ENCODE measurements around the gene DTYMK.
A peak's percentile ranks its signal among the peaks of the same experiment; 100 is the strongest.

Gene DTYMK

GRCh38 chr2:241701399-241702154 is 15.0 kb upstream of the DTYMK start, which contains the start of gene ING5:
TSS of gene ING5 (plus strand) at chr2:241702039. CDS start at chr2:241702066, 27 bp downstream.
- TF ChIP-seq TCF4 (CRISPR knock-in tag; IDR thresholded peaks at IDR 0.05; ENCODE audit: borderline replicate concordance) = no peak
- TF ChIP-seq CSDC2 (CRISPR knock-in tag; IDR thresholded peaks at IDR 0.05) = peak; percentile 34; the same call in 1 of the 2 replicates
- no peak for TF ChIP-seq ZNF565 (CRISPR knock-in tag; conservative IDR thresholded peaks at IDR 0.05; ENCODE audit: low read depth)
- 0 out of 2 replicates have a peak, but pooled peaks have one; percentile 18 for TF ChIP-seq ESRRG (CRISPR knock-in tag; IDR thresholded peaks at IDR 0.05)
- TF ChIP-seq RARB (CRISPR knock-in tag; IDR thresholded peaks at IDR 0.05) = no peak
- TF ChIP-seq TSHZ2 (CRISPR knock-in tag; IDR thresholded peaks at IDR 0.05) = 0 out of 2 replicates have a peak, but pooled peaks have one; percentile 17
- no peak for TF ChIP-seq PATZ1 (CRISPR knock-in tag; IDR thresholded peaks at IDR 0.05; ENCODE audit: borderline replicate concordance)
- no peak for TF ChIP-seq ZNF70 (CRISPR knock-in tag; IDR thresholded peaks at IDR 0.05)
- ATAC-seq = peak; percentile 78

GRCh38 chr2:241701149-241701398 is 14.5 kb upstream of the DTYMK start:
- ATAC-seq = no peak
- no peak for TF ChIP-seq ARNTL (CRISPR knock-in tag; IDR thresholded peaks at IDR 0.05; ENCODE audit: borderline replicate concordance, low read depth)
- TF ChIP-seq ZNF70 (CRISPR knock-in tag; IDR thresholded peaks at IDR 0.05) = no peak
- no peak for TF ChIP-seq CREB5 (CRISPR knock-in tag; IDR thresholded peaks at IDR 0.05; ENCODE audit: low read depth)
- 0 out of 2 replicates have a peak, but pooled peaks have one; percentile 23 for TF ChIP-seq TCF4 (CRISPR knock-in tag; IDR thresholded peaks at IDR 0.05; ENCODE audit: borderline replicate concordance)

- no peak for ATAC-seq
- TF ChIP-seq ZC3H10 (CRISPR knock-in tag; IDR thresholded peaks at IDR 0.05) = no peak
Observed at GRCh38 chr2:241695651-241696050, 9.0 kb upstream of the DTYMK start.

- peak; percentile 62 for ATAC-seq
- TF ChIP-seq ZFP3 (CRISPR knock-in tag; IDR thresholded peaks at IDR 0.05) = no peak
- no peak for TF ChIP-seq PATZ1 (CRISPR knock-in tag; IDR thresholded peaks at IDR 0.05; ENCODE audit: borderline replicate concordance)
- no peak for TF ChIP-seq CSDC2 (CRISPR knock-in tag; IDR thresholded peaks at IDR 0.05)
- no peak for TF ChIP-seq CSRNP3 (CRISPR knock-in tag; IDR thresholded peaks at IDR 0.05)
- TF ChIP-seq CREB5 (CRISPR knock-in tag; IDR thresholded peaks at IDR 0.05; ENCODE audit: low read depth) = no peak
- TF ChIP-seq RARB (CRISPR knock-in tag; IDR thresholded peaks at IDR 0.05) = no peak
Observed at GRCh38 chr2:241692448-241692847, 5.8 kb upstream of the DTYMK start.
